GM23338 (cell line): ENCODE measurements around the gene DSG1. TPM values are rescaled to one million over a fixed set of nuclear protein-coding genes. Genes with fewer than 3 reads are reported as not detected.

Experiments used
- ATAC-seq: fragments of 200-7000 bp; cut with Tn5 transposase; 3 replicates; pipeline ENCODE4 v1.9.1; 2020
- DNase-seq: peaks from one replicate; pipeline ENCODE4 v3.0.0-alpha.2; 2015; ENCODE audit warnings: low spot score
- H2AFZ ChIP-seq: fragments of 200-600 bp; sonication (generic); 2 replicates; pipeline ENCODE4 v1.8.0; 2016; ENCODE audit warnings: antibody characterized with exemption, mild to moderate bottlenecking, moderate library complexity
- H3F3A ChIP-seq: fragments of 200-600 bp; sonication (generic); replicated peaks from 2 replicates; pipeline ENCODE4 v1.8.0; 2017; ENCODE audit warnings: antibody characterized with exemption, mixed run types, low read depth
- H3K27ac ChIP-seq: fragments of 200-600 bp; sonication (generic); 2 replicates; pipeline ENCODE4 v1.6.1; 2016; ENCODE audit warnings: low read depth
- H3K27me3 ChIP-seq: fragments of 200-600 bp; sonication (generic); 2 replicates; pipeline ENCODE4 v1.8.0; 2016; ENCODE audit warnings: mild to moderate bottlenecking, mixed run types, moderate library complexity; ENCODE audit not compliant: insufficient read depth
- H3K36me3 ChIP-seq: fragments of 200-600 bp; sonication (generic); 2 replicates; pipeline ENCODE4 v1.8.0; 2016; ENCODE audit warnings: mild to moderate bottlenecking; ENCODE audit not compliant: insufficient read depth
- H3K4me1 ChIP-seq: fragments of 200-600 bp; sonication (generic); 2 replicates; pipeline ENCODE4 v1.8.0; 2016; ENCODE audit warnings: mild to moderate bottlenecking, moderate library complexity; ENCODE audit not compliant: insufficient read depth
- H3K4me2 ChIP-seq: fragments of 200-600 bp; sonication (generic); 2 replicates; pipeline ENCODE4 v1.7.1; 2017; ENCODE audit warnings: mixed run types
- H3K4me3 ChIP-seq: fragments of 200-600 bp; sonication (generic); 2 replicates; pipeline ENCODE4 v1.6.1; 2016; ENCODE audit warnings: mixed run types
- H3K79me2 ChIP-seq: fragments of 200-600 bp; sonication (generic); replicated peaks from 2 replicates; pipeline ENCODE4 v1.8.0; 2017; ENCODE audit warnings: mild to moderate bottlenecking; ENCODE audit not compliant: insufficient read depth
- H3K9me2 ChIP-seq: fragments of 200-600 bp; sonication (generic); 2 replicates; pipeline ENCODE4 v1.8.0; 2017; ENCODE audit not compliant: insufficient read depth
- H4K20me1 ChIP-seq: fragments of 200-600 bp; sonication (generic); replicated peaks from 2 replicates; pipeline ENCODE4 v1.8.0; 2017; ENCODE audit warnings: mild to moderate bottlenecking; ENCODE audit not compliant: insufficient read depth
- H3K27ac Mint-ChIP-seq: 2 replicates; pipeline ENCODE4 v1.8.0; 2020; ENCODE audit warnings: inconsistent platforms, mild to moderate bottlenecking, moderate library complexity, mixed read lengths
- H3K27me3 Mint-ChIP-seq: 3 replicates; pipeline ENCODE4 v1.8.0; 2022; ENCODE audit warnings: low read depth, mild to moderate bottlenecking, moderate library complexity, mixed read lengths, inconsistent platforms; ENCODE audit not compliant: insufficient read depth, poor library complexity
- H3K36me3 Mint-ChIP-seq: 3 replicates; pipeline ENCODE4 v1.8.0; 2021; ENCODE audit warnings: low read depth, mild to moderate bottlenecking, inconsistent platforms, moderate library complexity, mixed read lengths
- H3K4me1 Mint-ChIP-seq: 3 replicates; pipeline ENCODE4 v1.8.0; 2020; ENCODE audit warnings: mild to moderate bottlenecking, inconsistent platforms, mixed read lengths
- H3K4me3 Mint-ChIP-seq: 3 replicates; pipeline ENCODE4 v1.8.0; 2021; ENCODE audit warnings: moderate library complexity, mild to moderate bottlenecking, inconsistent platforms, mixed read lengths
- H3K9me3 Mint-ChIP-seq: 3 replicates; pipeline ENCODE4 v1.8.0; 2020; ENCODE audit warnings: moderate library complexity, mild to moderate bottlenecking, inconsistent platforms, mixed read lengths
- CREB1 ChIP-seq: fragments of 250-450 bp; sonication (Bioruptor Pico); IDR thresholded peaks from 2 replicates; pipeline ENCODE4 v1.5.0; 2020; ENCODE audit warnings: low read depth, mild to moderate bottlenecking, moderate library complexity
- CTCF ChIP-seq, 2 experiments: fragments of 200-600 bp in 1 of 2; sonication (generic) in 1 of 2; conservative IDR thresholded peaks; 2 replicates each; pipeline versions ENCODE4 v1.5.1 to v1.6.1; 2016 to 2017; ENCODE audit warnings: antibody characterized with exemption in 2 of 2, low read depth in 2 of 2, mild to moderate bottlenecking in 2 of 2, moderate library complexity in 1 of 2
- ETS1 ChIP-seq: IDR thresholded peaks from 2 replicates; pipeline ENCODE4 v1.6.1; 2016; ENCODE audit warnings: antibody characterized with exemption
- EZH2 ChIP-seq: fragments of 200-600 bp; sonication (generic); IDR thresholded peaks from one replicate; pipeline ENCODE4 v1.8.0; 2017; ENCODE audit warnings: antibody characterized with exemption, mild to moderate bottlenecking, low read depth; ENCODE audit not compliant: unreplicated experiment
- EZH2phosphoT487 ChIP-seq: fragments of 200-600 bp; sonication (generic); IDR thresholded peaks from one replicate; pipeline ENCODE4 v1.8.1; 2018; ENCODE audit warnings: antibody characterized with exemption; ENCODE audit not compliant: unreplicated experiment
- JUNB ChIP-seq: IDR thresholded peaks from one replicate; pipeline ENCODE4 v1.6.1; 2016; ENCODE audit warnings: antibody characterized with exemption; ENCODE audit not compliant: unreplicated experiment
- NANOG ChIP-seq: IDR thresholded peaks from 2 replicates; pipeline ENCODE4 v1.6.1; 2016; ENCODE audit warnings: antibody characterized with exemption, borderline replicate concordance
- POLR2AphosphoS5 ChIP-seq: IDR thresholded peaks from 2 replicates; pipeline ENCODE4 v1.6.1; 2016; ENCODE audit warnings: antibody characterized with exemption, low read depth
- STAT1 ChIP-seq: IDR thresholded peaks from one replicate; pipeline ENCODE4 v1.6.1; 2016; ENCODE audit warnings: antibody characterized with exemption; ENCODE audit not compliant: unreplicated experiment
- ZNF114 ChIP-seq: fragments of 250-450 bp; sonication (Bioruptor Pico); IDR thresholded peaks from 2 replicates; pipeline ENCODE4 v1.5.0; 2020; ENCODE audit warnings: mild to moderate bottlenecking, moderate library complexity
- ZNF331 ChIP-seq: fragments of 250-450 bp; sonication (Bioruptor Pico); IDR thresholded peaks from 2 replicates; pipeline ENCODE4 v1.5.0; 2020; ENCODE audit warnings: low read depth, mild to moderate bottlenecking, moderate library complexity
- ZNF462 ChIP-seq: fragments of 250-450 bp; sonication (Bioruptor Pico); IDR thresholded peaks from 2 replicates; pipeline ENCODE4 v1.5.0; 2020; ENCODE audit warnings: mild to moderate bottlenecking, moderate library complexity
- polyA plus RNA-seq: library from polyadenylated mRNA; unstranded; fragments of >200 nt; fragmentation: Nextera tagmentation; extraction: Ambion mirVana; gene quantifications from 2 replicates; pipeline ENCODE4 v1.2.1, GENCODE V29; 2016
- total RNA-seq: library from RNA; depleted of rRNA; stranded (reverse); fragments of >200 nt; shearing (Covaris generic); gene quantifications from 2 replicates; pipeline ENCODE4 v1.2.3, GENCODE V29; 2014
- TF ChIP-seq, protein P1 (sequence below): IDR thresholded peaks from one replicate; pipeline ENCODE4 v1.6.1; 2018; ENCODE audit warnings: antibody characterized with exemption; ENCODE audit not compliant: unreplicated experiment

Gene DSG1
- total and polyA plus RNA-seq, 2 experiments from 2014 or later, result not detected

- 0 out of 2 replicates have a peak overlapping the region, but pooled peaks have one; percentile 7 for H2AFZ ChIP-seq
- no peak overlapping the region for H3K4me3 ChIP-seq
Measured at GRCh38 chr18:31268985-31269406, 49.0 kb upstream of the DSG1 start.

More at GRCh38 chr18:31268985-31269406, 49.0 kb upstream of the DSG1 start:
- DNase-seq, result no peak
- TF ChIP-seq EZH2phosphoT487 (no peak), ZNF462 (no peak), CREB1 (no peak), ZNF114 (CRISPR knock-in tag) (no peak), STAT1 (no peak), JUNB (no peak), NANOG (no peak), ZNF331 (no peak), POLR2AphosphoS5 (no peak), CTCF (conservative IDR thresholded peaks at IDR 0.05; ENCODE audit: low read depth in 2 of 2) (no peak), ETS1 (no peak), EZH2 (no peak)
- TF ChIP-seq, protein P1, sequence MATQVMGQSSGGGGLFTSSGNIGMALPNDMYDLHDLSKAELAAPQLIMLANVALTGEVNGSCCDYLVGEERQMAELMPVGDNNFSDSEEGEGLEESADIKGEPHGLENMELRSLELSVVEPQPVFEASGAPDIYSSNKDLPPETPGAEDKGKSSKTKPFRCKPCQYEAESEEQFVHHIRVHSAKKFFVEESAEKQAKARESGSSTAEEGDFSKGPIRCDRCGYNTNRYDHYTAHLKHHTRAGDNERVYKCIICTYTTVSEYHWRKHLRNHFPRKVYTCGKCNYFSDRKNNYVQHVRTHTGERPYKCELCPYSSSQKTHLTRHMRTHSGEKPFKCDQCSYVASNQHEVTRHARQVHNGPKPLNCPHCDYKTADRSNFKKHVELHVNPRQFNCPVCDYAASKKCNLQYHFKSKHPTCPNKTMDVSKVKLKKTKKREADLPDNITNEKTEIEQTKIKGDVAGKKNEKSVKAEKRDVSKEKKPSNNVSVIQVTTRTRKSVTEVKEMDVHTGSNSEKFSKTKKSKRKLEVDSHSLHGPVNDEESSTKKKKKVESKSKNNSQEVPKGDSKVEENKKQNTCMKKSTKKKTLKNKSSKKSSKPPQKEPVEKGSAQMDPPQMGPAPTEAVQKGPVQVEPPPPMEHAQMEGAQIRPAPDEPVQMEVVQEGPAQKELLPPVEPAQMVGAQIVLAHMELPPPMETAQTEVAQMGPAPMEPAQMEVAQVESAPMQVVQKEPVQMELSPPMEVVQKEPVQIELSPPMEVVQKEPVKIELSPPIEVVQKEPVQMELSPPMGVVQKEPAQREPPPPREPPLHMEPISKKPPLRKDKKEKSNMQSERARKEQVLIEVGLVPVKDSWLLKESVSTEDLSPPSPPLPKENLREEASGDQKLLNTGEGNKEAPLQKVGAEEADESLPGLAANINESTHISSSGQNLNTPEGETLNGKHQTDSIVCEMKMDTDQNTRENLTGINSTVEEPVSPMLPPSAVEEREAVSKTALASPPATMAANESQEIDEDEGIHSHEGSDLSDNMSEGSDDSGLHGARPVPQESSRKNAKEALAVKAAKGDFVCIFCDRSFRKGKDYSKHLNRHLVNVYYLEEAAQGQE, result no peak
- no peak for ATAC-seq
- Histone ChIP-seq H3K36me3 (no peaks in the 10 kb centered on the region), H3K27ac (no peak overlapping the region), H3K9me2 (no peaks in the 10 kb centered on the region), H4K20me1 (no peaks in the 10 kb centered on the region), H3K4me1 (no peaks in the 10 kb centered on the region), H3K4me2 (no peak overlapping the region), H3F3A (no peaks in the 10 kb centered on the region), H3K79me2 (no peaks in the 10 kb centered on the region), H3K27me3 (no peaks in the 10 kb centered on the region)
- no peaks in the 10 kb centered on the region for H3K36me3 Mint-ChIP-seq
- H3K4me1 Mint-ChIP-seq, result peaks cover 9% of the 10 kb centered on the region; the same call in 1 of the 3 replicates
- H3K27me3 Mint-ChIP-seq, result no peaks in the 10 kb centered on the region
- no peak overlapping the region for H3K4me3 Mint-ChIP-seq
- H3K27ac Mint-ChIP-seq, result no peak overlapping the region
- H3K9me3 Mint-ChIP-seq, result no peaks in the 10 kb centered on the region
